Ovary (tissue), 3 donors: ENCODE measurements around the gene ZNF132.

Source experiments
- CTCF ChIP-seq, 3 donors: fragments of 450-650 bp in 2 of 3; fragments of 200-600 bp in 1 of 3; IDR thresholded peaks; one replicate each; pipeline versions ENCODE4 v1.5.1 to v1.8.0; 2016 to 2022; ENCODE audit warnings: antibody characterized with exemption in 3 of 3, mild to moderate bottlenecking in 1 of 3
- POLR2A ChIP-seq: fragments of 450-650 bp; IDR thresholded peaks from one replicate; pipeline ENCODE4 v1.6.1; 2017; ENCODE audit warnings: antibody characterized with exemption, mild to moderate bottlenecking, moderate library complexity
- donor health status: DM: no; HTN: no; CAD: no.

DNA sequence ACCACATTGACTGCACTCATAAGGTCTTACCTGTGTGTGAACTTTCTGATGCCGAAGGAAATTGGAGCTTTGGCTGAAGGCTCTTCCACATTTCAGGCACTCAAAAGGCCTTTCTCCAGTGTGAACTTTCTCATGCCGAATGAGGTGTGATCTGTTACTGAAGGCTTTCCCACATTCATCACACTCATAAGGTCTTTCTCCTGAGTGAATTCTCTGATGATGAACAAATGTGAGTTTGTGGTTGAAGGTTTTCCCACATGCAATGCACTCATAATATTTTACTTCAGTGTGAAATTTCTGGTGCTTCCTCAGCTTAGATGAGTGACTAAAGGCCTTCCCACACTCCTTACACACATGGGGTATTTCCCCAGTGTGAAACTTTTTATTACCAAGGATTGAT is 5.7 kb downstream of the ZNF132 start:
- TF ChIP-seq POLR2A, result no peak
- TF ChIP-seq CTCF (IDR thresholded peaks at IDR 0.05), result no peak
